Omental fat pad (tissue), 4 donors: Measurements from ENCODE around the gene NTSR1. TPM values are rescaled to one million over a fixed set of nuclear protein-coding genes. Genes with fewer than 3 reads are reported as not detected.

Source experiments
- ATAC-seq: fragments of 150-250 bp; one replicate; pipeline ENCODE4 v1.9.1; 2016; ENCODE audit warnings: mild to moderate bottlenecking, moderate library complexity; ENCODE audit not compliant: low FRiP score
- DNase-seq: peaks from one replicate; pipeline ENCODE4 v3.0.0-alpha.2; 2019; ENCODE audit warnings: low spot score
- CTCF ChIP-seq, 3 donors: fragments of 450-650 bp; IDR thresholded peaks; one replicate each; pipeline ENCODE4 v1.5.1; 2016 to 2017; ENCODE audit warnings: antibody characterized with exemption in 3 of 3, mild to moderate bottlenecking in 3 of 3, moderate library complexity in 2 of 3
- total RNA-seq, 4 donors: library from RNA; depleted of rRNA; stranded (reverse); fragments of >200 nt; gene quantifications; one replicate each; pipeline ENCODE4 v1.1.0, GENCODE V29; 2016

NTSR1 gene
- total RNA-seq, 4 donors from 2014 or later, result 0.24 to 0.25 TPM; not detected in 2

- DNase-seq (no peak), ATAC-seq (no peak)
- TF ChIP-seq CTCF (IDR thresholded peaks at IDR 0.05), result no peak
Measured at GRCh38 chr20:62698231-62698630, 10.4 kb upstream of the NTSR1 start.

DNA sequence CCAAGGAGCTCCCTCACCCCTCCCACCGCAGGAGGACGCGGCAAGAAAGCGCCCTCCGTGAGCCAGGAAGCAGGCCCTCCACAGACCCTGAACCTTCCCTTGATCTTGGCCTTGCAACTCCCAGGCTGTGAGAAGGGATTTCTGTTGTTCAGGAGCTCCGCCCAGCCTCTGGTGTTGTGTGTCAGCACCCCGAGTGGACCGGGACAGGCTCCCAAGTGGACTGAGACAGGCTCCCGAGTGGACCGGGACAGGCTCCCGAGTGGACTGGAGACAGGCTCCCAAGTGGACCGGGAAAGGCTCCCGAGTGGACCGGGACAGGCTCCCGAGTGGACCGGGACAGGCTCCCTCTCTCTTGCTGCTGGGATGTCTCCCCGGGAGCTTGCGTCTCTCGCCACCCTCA, 9.3 kb upstream of the NTSR1 start:
- ATAC-seq, result no peak
- DNase-seq, result no peak
- TF ChIP-seq CTCF (IDR thresholded peaks at IDR 0.05), result no peak

DNA sequence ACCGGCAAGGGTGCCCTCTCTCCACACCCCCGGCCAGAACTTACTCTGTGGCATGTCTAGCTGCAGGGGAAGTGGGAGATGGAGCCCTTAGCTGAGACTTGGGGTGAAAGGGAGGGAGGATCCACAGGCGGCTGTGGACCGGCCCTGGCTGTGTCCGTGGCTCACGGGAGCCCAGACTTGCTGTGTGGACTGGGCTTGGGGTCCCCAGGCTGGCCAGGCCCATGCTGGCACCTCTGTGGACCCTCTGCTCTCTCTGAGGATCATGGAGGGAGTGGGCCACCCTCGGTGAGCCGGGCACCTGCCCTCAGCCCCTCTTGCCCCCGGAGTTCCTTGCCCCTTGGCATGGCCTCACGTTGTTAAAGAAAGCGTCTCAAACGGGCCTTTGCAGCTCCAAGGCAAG, 8.9 kb upstream of the NTSR1 start:
- ATAC-seq (no peak), DNase-seq (no peak)
- no peak for TF ChIP-seq CTCF (IDR thresholded peaks at IDR 0.05)

GRCh38 chr20:62700261-62700930, 8.2 kb upstream of the NTSR1 start:
- DNase-seq, result no peak
- no peak for ATAC-seq
- no peak for TF ChIP-seq CTCF (IDR thresholded peaks at IDR 0.05)

GRCh38 chr20:62701161-62702012, 7.2 kb upstream of the NTSR1 start:
- no peak for ATAC-seq
- no peak for TF ChIP-seq CTCF (IDR thresholded peaks at IDR 0.05)
- DNase-seq, result no peak

DNA sequence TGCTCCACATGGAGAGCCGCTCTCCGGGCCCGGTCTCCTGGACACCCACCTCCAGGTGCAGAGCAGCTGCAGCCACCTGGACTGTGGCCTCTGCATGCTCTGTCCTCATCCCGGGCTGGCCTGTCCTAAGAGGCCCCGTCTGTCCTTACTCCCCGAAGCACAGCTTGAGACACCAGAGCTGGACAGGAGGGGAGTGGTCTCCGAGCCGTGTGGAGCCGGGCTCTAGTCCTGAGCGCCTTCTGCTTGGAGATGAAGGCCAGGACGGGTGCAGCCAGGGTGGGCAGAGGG, 6.7 kb upstream of the NTSR1 start:
- DNase-seq (no peak), ATAC-seq (no peak)
- no peak for TF ChIP-seq CTCF (IDR thresholded peaks at IDR 0.05)
